A549 (cell line): ENCODE measurements around the gene SGCA.

ENCODE experiments used
- CBX8 ChIP-seq: fragments of 200-600 bp; sonication (generic); IDR thresholded peaks from 2 replicates; pipeline ENCODE4 v1.6.1; 2016
- HDAC2 ChIP-seq: fragments of 200-600 bp; sonication (generic); IDR thresholded peaks from 2 replicates; pipeline ENCODE4 v1.6.1; 2016
- RNF2 ChIP-seq: fragments of 200-600 bp; sonication (generic); IDR thresholded peaks from 2 replicates; pipeline ENCODE4 v1.6.1; 2016; ENCODE audit warnings: low read depth, mild to moderate bottlenecking, antibody characterized with exemption, moderate library complexity, borderline replicate concordance
- TF ChIP-seq, protein P1 (sequence below): fragments of >200 bp; sonication (Bioruptor Twin); formaldehyde crosslinking; IDR thresholded peaks from 3 replicates; pipeline ENCODE4 v1.5.1; 2016
- TF ChIP-seq, protein P2 (sequence below): IDR thresholded peaks from 2 replicates; pipeline ENCODE4 v1.6.1; 2012

- TF ChIP-seq, protein P1, sequence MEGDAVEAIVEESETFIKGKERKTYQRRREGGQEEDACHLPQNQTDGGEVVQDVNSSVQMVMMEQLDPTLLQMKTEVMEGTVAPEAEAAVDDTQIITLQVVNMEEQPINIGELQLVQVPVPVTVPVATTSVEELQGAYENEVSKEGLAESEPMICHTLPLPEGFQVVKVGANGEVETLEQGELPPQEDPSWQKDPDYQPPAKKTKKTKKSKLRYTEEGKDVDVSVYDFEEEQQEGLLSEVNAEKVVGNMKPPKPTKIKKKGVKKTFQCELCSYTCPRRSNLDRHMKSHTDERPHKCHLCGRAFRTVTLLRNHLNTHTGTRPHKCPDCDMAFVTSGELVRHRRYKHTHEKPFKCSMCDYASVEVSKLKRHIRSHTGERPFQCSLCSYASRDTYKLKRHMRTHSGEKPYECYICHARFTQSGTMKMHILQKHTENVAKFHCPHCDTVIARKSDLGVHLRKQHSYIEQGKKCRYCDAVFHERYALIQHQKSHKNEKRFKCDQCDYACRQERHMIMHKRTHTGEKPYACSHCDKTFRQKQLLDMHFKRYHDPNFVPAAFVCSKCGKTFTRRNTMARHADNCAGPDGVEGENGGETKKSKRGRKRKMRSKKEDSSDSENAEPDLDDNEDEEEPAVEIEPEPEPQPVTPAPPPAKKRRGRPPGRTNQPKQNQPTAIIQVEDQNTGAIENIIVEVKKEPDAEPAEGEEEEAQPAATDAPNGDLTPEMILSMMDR = no peak
- TF ChIP-seq CBX8 (no peak), HDAC2 (no peak), RNF2 (no peak)
- TF ChIP-seq, protein P2, sequence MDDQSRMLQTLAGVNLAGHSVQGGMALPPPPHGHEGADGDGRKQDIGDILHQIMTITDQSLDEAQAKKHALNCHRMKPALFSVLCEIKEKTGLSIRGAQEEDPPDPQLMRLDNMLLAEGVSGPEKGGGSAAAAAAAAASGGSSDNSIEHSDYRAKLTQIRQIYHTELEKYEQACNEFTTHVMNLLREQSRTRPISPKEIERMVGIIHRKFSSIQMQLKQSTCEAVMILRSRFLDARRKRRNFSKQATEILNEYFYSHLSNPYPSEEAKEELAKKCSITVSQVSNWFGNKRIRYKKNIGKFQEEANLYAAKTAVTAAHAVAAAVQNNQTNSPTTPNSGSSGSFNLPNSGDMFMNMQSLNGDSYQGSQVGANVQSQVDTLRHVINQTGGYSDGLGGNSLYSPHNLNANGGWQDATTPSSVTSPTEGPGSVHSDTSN = no peak
Observed at GRCh38 chr17:50208611-50209061, 42.8 kb downstream of the SGCA start.
